ENCODE data around the gene AFF3.

GRCh38 chr2:99868260-99868659, 274.1 kb downstream of the AFF3 start:
- TF ChIP-seq CTCF (conservative IDR thresholded peaks at IDR 0.05; ENCODE audit: low read depth, low read length) (no peak), EZH2 (IDR thresholded peaks at IDR 0.05; ENCODE audit: borderline replicate concordance, low read depth, low read length, poor library complexity, severe bottlenecking) (no peak)

Measured in A673 (cell line).